Naive thymus-derived CD4-positive, alpha-beta T cell (primary cell): ENCODE measurements around the gene FSD1L. TPM values are rescaled to one million over a fixed set of nuclear protein-coding genes. Genes with fewer than 3 reads are reported as not detected.
A peak's percentile ranks its signal among the peaks of the same experiment; 100 is the strongest.

ENCODE experiments used
- ATAC-seq: fragments of 150-1000 bp; cut with Tn5 transposase; 2 replicates; pipeline ENCODE4 v1.10.0; 2021; ENCODE audit warnings: mild to moderate bottlenecking, moderate library complexity
- CTCF ChIA-PET: fragments of 350-600 bp; sonication (Branson Sonifier 250); formaldehyde crosslinking; loops from one replicate; lab custom pipeline; 2021; ENCODE audit warnings: antibody characterized with exemption; lab: Charles Lee
- POLR2A ChIA-PET: fragments of 350-600 bp; sonication (Branson Sonifier 250); formaldehyde crosslinking; loops from one replicate; lab custom pipeline; 2021; ENCODE audit warnings: antibody characterized with exemption, inconsistent platforms; lab: Charles Lee
- DNase-seq, 9 donors: peaks; one replicate each; pipeline versions ENCODE4 v3.0.0 to v3.0.0-alpha.2; 2020 to 2022; ENCODE audit warnings: mixed read lengths in 1 of 9
- H3K27ac ChIP-seq: one replicate; pipeline ENCODE4 v1.7.0; 2013; ENCODE audit warnings: mild to moderate bottlenecking, low read depth, low read length, moderate library complexity
- H3K27me3 ChIP-seq, 2 donors: one replicate each; pipeline ENCODE4 v1.7.0; 2013; ENCODE audit warnings: low read length in 2 of 2, mild to moderate bottlenecking in 2 of 2, moderate library complexity in 2 of 2; ENCODE audit not compliant: control insufficient read depth in 2 of 2, insufficient read depth in 2 of 2
- H3K36me3 ChIP-seq, 3 experiments: 1 replicate in 2 of 3; 2 replicates in 1 of 3; pipeline ENCODE4 v1.7.0; 2013; ENCODE audit warnings: low read length in 3 of 3, mild to moderate bottlenecking in 3 of 3, moderate library complexity in 1 of 3; ENCODE audit not compliant: insufficient read depth in 3 of 3, control insufficient read depth in 2 of 3
- H3K4me1 ChIP-seq, 2 donors: one replicate each; pipeline ENCODE4 v1.7.0; 2013; ENCODE audit warnings: low read length in 2 of 2, mild to moderate bottlenecking in 2 of 2, moderate library complexity in 1 of 2; ENCODE audit not compliant: control insufficient read depth in 2 of 2, insufficient read depth in 2 of 2
- H3K4me3 ChIP-seq: 2 replicates; pipeline ENCODE4 v1.7.0; 2013; ENCODE audit warnings: mild to moderate bottlenecking, low read length
- H3K9me3 ChIP-seq, 3 experiments: 1 replicate in 2 of 3; 2 replicates in 1 of 3; pipeline ENCODE4 v1.7.0; 2013; ENCODE audit warnings: low read length in 3 of 3; ENCODE audit not compliant: control insufficient read depth in 2 of 3
- H3K27ac Mint-ChIP-seq, 9 donors: one replicate each; pipeline ENCODE4 v1.8.0; 2020 to 2022; ENCODE audit warnings: mixed read lengths in 9 of 9, mild to moderate bottlenecking in 8 of 9, moderate library complexity in 5 of 9, inconsistent platforms in 2 of 9
- H3K27me3 Mint-ChIP-seq, 5 donors: one replicate each; pipeline ENCODE4 v1.8.0; 2021 to 2022; ENCODE audit warnings: mixed read lengths in 5 of 5, mild to moderate bottlenecking in 1 of 5
- H3K36me3 Mint-ChIP-seq, 5 donors: one replicate each; pipeline ENCODE4 v1.8.0; 2020 to 2022; ENCODE audit warnings: mixed read lengths in 5 of 5, mild to moderate bottlenecking in 3 of 5, inconsistent platforms in 1 of 5
- H3K4me1 Mint-ChIP-seq, 7 donors: one replicate each; pipeline ENCODE4 v1.8.0; 2020 to 2022; ENCODE audit warnings: mixed read lengths in 7 of 7, mild to moderate bottlenecking in 3 of 7, inconsistent platforms in 1 of 7
- H3K4me3 Mint-ChIP-seq, 10 donors: one replicate each; pipeline ENCODE4 v1.8.0; 2020 to 2022; ENCODE audit warnings: mild to moderate bottlenecking in 10 of 10, mixed read lengths in 10 of 10, moderate library complexity in 6 of 10, inconsistent platforms in 2 of 10
- H3K9me3 Mint-ChIP-seq, 11 donors: one replicate each; pipeline ENCODE4 v1.8.0; 2020 to 2022; ENCODE audit warnings: mixed read lengths in 11 of 11, mild to moderate bottlenecking in 4 of 11, inconsistent platforms in 1 of 11, moderate library complexity in 1 of 11
- intact Hi-C, 2 donors: fragments of 100-400 bp; cut with micrococcal nuclease; formaldehyde crosslinking; loops; one replicate each; pipeline ENCODE4 v1.15.1; 2023
- polyA plus RNA-seq, 2 donors: library from polyadenylated mRNA; unstranded; fragments of 300-500 nt; fragmentation: Illumina TruSeq; gene quantifications; one replicate each; pipeline ENCODE4 v1.2.3, GENCODE V29; 2021
- total RNA-seq, 6 experiments: library from RNA in 5 of 6; stranded (reverse) in 5 of 6; gene quantifications; 1 replicate in 5 of 6; 2 replicates in 1 of 6; pipeline ENCODE4 v1.2.3 and lab custom pipeline; 2021 to 2026

The FSD1L gene
- total and polyA plus RNA-seq, 7 experiments from 2014 or later, result 0.08 to 5.8 (median 0.61) TPM

- Mint-ChIP-seq H3K27me3 (peaks cover 38 to 85% (median 63%) of the 10 kb centered on the region in 5 donors), H3K27ac (no peak overlapping the region), H3K4me3 (peak overlapping the region in 4 of 10 donors; percentile 65 to 77 (median 72)), H3K4me1 (peaks cover 20 to 42% (median 34%) of the 10 kb centered on the region in 7 donors), H3K36me3 (peaks cover 0 to 9% (median 3%) of the 10 kb centered on the region in 5 donors), H3K9me3 (peaks cover 0 to 35% (median 15%) of the 10 kb centered on the region in 11 donors)
- DNase-seq (no peak), ATAC-seq (no peak)
- Histone ChIP-seq H3K4me3 (no peak overlapping the region), H3K27me3 (peaks cover 0 to 6% of the 10 kb centered on the region in 2 donors), H3K36me3 (no peaks in the 10 kb centered on the region), H3K9me3 (peaks cover 0 to 4% (median 0%) of the 10 kb centered on the region in 3 experiments), H3K27ac (no peak overlapping the region), H3K4me1 (peaks cover 19 to 22% of the 10 kb centered on the region in 2 donors)
- CTCF ChIA-PET, result no interaction called here
- intact Hi-C loops, result loop anchor here (5.0 to 10.0 kb wide), 3 partner anchors 288 to 1314 kb away; partner anchors contain the start of genes NIPSNAP3A (in 1 of the 2), SMC2 (in 1 of the 2) and TMEM38B (in 1 of the 2)
- POLR2A ChIA-PET, result no interaction called here
Observed at GRCh38 chr9:105406369-105406768, 41.5 kb upstream of the FSD1L start.

- Histone ChIP-seq H3K9me3 (no peaks in the 10 kb centered on the region), H3K27me3 (no peaks in the 10 kb centered on the region), H3K4me3 (no peak overlapping the region), H3K27ac (no peak overlapping the region), H3K4me1 (no peaks in the 10 kb centered on the region), H3K36me3 (no peaks in the 10 kb centered on the region)
- Mint-ChIP-seq H3K27ac (no peak overlapping the region), H3K36me3 (peaks cover 0 to 4% (median 0%) of the 10 kb centered on the region in 5 donors), H3K4me1 (peaks cover 0 to 19% (median 0%) of the 10 kb centered on the region in 7 donors), H3K9me3 (peaks cover 0 to 36% (median 10%) of the 10 kb centered on the region in 11 donors), H3K27me3 (peaks cover 31 to 53% (median 40%) of the 10 kb centered on the region in 5 donors), H3K4me3 (no peak overlapping the region)
- DNase-seq, result no peak
- no peak for ATAC-seq
- intact Hi-C loops, result no loop called here
- POLR2A ChIA-PET, result no interaction called here
- CTCF ChIA-PET, result interaction anchor here (0.8 kb wide), 1 partner anchor 242 kb away, joined by 3 read pairs; no protein-coding TSS in a partner anchor
Observed at GRCh38 chr9:105413525-105413924, 34.3 kb upstream of the FSD1L start.

DNA sequence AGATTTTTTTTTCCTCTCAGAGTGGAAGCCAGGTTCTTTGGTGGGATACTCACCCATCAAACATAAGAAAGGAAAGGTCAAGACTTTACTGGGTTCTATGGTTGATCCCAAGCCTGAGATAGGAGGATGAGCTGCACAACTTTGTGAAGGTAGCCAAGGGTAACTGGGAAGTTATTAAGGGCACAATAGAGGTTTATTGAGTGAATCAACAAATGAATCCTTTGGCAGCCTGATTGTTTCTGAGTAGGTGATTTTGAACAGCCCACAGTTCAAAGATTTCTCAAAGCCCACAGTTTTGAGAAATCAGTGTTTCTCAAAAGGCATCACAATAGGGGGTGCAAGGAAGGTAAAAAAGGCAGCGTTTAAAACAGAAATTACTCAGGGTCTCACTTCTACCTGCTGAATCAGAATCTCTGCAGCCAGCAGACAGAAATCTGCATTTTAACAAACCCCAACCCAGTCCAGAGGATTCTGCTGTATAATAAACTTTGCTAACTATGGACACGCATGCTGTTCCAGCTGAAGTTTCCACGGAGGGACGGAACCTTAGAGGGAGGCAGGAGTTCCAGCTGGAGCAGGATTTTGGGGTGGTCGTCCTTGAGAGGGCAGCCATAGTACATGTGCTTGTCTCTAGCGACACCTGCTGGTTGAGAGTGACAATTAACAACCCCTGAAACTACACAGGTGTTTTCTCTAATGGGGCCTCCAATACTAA lies 32.7 kb upstream of the FSD1L start:
- ATAC-seq (peak; percentile 86), DNase-seq (peak; percentile 30 to 75 (median 58))
- H3K4me3 Mint-ChIP-seq, result no peak overlapping the region
- H3K27ac Mint-ChIP-seq, result no peak overlapping the region
- H3K27me3 ChIP-seq, result no peaks in the 10 kb centered on the region
- peaks cover 29 to 46% (median 38%) of the 10 kb centered on the region in 5 donors for H3K27me3 Mint-ChIP-seq
- ChIA-PET CTCF (interaction anchor here (0.5 to 5.4 kb wide), 6 partner anchors 10 to 553 kb away, joined by 3 to 28 read pairs (median 4); no protein-coding TSS in a partner anchor), POLR2A (no interaction called here)
- H3K4me3 ChIP-seq, result no peak overlapping the region
- no peaks in the 10 kb centered on the region for H3K4me1 ChIP-seq
- no peak overlapping the region for H3K27ac ChIP-seq
- intact Hi-C loops, result loop anchor here (1.0 to 5.0 kb wide), 11 partner anchors 10 to 634 kb away; partner anchors contain the start of gene SLC44A1 (in 2 of the 2)
- H3K36me3 Mint-ChIP-seq, result no peaks in the 10 kb centered on the region
- peaks cover 0 to 24% (median 8%) of the 10 kb centered on the region in 11 donors for H3K9me3 Mint-ChIP-seq
- H3K4me1 Mint-ChIP-seq, result peaks cover 0 to 19% (median 0%) of the 10 kb centered on the region in 7 donors
- no peaks in the 10 kb centered on the region for H3K36me3 ChIP-seq
- H3K9me3 ChIP-seq, result no peaks in the 10 kb centered on the region

GRCh38 chr9:105415662-105415980 lies 32.2 kb upstream of the FSD1L start:
- POLR2A ChIA-PET, result no interaction called here
- intact Hi-C loops, result loop anchor here (1.0 to 5.0 kb wide), 11 partner anchors 10 to 635 kb away; partner anchors contain the start of gene SLC44A1 (in 2 of the 2)
- no peak overlapping the region for H3K27ac Mint-ChIP-seq
- ATAC-seq, result no peak
- H3K36me3 Mint-ChIP-seq, result no peaks in the 10 kb centered on the region
- CTCF ChIA-PET, result interaction anchor here (0.6 to 5.4 kb wide), 6 partner anchors 10 to 554 kb away, joined by 3 to 28 read pairs (median 4); no protein-coding TSS in a partner anchor
- peaks cover 0 to 18% (median 7%) of the 10 kb centered on the region in 11 donors for H3K9me3 Mint-ChIP-seq
- Histone ChIP-seq H3K27ac (no peak overlapping the region), H3K9me3 (no peaks in the 10 kb centered on the region), H3K4me3 (no peak overlapping the region), H3K36me3 (no peaks in the 10 kb centered on the region), H3K27me3 (no peaks in the 10 kb centered on the region), H3K4me1 (no peaks in the 10 kb centered on the region)
- peaks cover 0 to 19% (median 0%) of the 10 kb centered on the region in 7 donors for H3K4me1 Mint-ChIP-seq
- no peak overlapping the region for H3K4me3 Mint-ChIP-seq
- peaks cover 26 to 41% (median 33%) of the 10 kb centered on the region in 5 donors for H3K27me3 Mint-ChIP-seq
- DNase-seq, result no peak

- Mint-ChIP-seq H3K9me3 (peaks cover 0 to 7% (median under 1%) of the 10 kb centered on the region in 11 donors), H3K4me1 (peaks cover 0 to 19% (median 0%) of the 10 kb centered on the region in 7 donors), H3K27me3 (peaks cover 16 to 29% (median 23%) of the 10 kb centered on the region in 5 donors), H3K27ac (no peak overlapping the region), H3K36me3 (no peaks in the 10 kb centered on the region), H3K4me3 (no peak overlapping the region)
- no peaks in the 10 kb centered on the region for H3K36me3 ChIP-seq
- ATAC-seq, result no peak
- H3K9me3 ChIP-seq, result no peaks in the 10 kb centered on the region
- no peaks in the 10 kb centered on the region for H3K27me3 ChIP-seq
- no peak for DNase-seq
- no peaks in the 10 kb centered on the region for H3K4me1 ChIP-seq
- H3K4me3 ChIP-seq, result no peak overlapping the region
- intact Hi-C loops, result loop anchor here in 1 of 2 donors (5.0 kb wide), 1 partner anchor 450 kb away; no protein-coding TSS in a partner anchor
- ChIA-PET POLR2A (no interaction called here), CTCF (interaction anchor here (0.6 to 5.4 kb wide), 2 partner anchors 9 to 553 kb away, joined by 3 to 28 read pairs; no protein-coding TSS in a partner anchor)
- H3K27ac ChIP-seq, result no peak overlapping the region
Observed at GRCh38 chr9:105416840-105417239, 31.0 kb upstream of the FSD1L start.

DNA sequence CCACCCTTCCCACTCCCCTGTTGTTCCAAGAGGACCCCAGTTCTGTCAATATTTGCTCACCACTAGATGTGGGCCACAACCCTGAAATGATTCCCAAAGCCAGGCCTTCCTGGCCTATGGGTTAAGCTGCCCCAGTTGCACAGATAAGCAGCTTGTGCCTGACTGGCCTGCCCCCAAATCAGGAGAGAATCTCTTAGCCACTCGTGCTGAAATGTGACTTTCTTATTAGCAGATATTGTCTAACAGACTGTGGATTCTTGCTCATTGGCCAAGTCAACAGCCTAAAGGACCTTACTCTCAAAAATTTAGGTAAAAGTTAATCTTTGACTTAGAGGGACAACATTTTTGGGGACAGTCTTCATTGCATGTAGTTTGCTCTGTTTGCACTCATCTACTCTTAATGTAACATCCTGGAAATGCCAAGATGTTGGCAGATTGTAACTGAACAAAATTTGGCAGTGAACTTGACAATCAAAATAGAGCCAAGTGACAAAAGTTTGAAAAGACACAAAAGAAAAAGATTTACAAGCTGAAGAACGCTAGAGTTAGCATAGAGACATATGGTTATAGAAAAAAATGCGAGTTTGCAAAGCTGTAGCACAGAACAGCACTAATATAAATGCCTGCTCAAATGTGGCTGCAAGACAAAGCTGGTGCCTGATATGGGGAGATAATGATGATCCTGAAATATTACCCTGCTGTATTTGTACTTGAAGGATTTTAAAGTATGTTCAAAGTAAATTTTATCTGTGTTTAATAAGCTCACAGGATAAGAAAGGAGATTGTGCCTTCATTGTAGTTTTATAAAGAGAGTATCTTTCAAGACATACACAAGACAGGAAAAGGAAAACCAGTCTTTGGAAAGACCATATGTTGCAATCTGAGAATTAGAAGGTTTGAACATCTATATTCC lies 29.0 kb upstream of the FSD1L start:
- Histone ChIP-seq H3K36me3 (no peaks in the 10 kb centered on the region), H3K27ac (no peak overlapping the region), H3K27me3 (no peaks in the 10 kb centered on the region), H3K4me3 (no peak overlapping the region), H3K9me3 (no peaks in the 10 kb centered on the region), H3K4me1 (no peaks in the 10 kb centered on the region)
- CTCF ChIA-PET, result interaction anchor here (5.4 kb wide), 1 partner anchor 555 kb away, joined by 28 read pairs; no protein-coding TSS in a partner anchor
- no peak overlapping the region for H3K27ac Mint-ChIP-seq
- H3K4me1 Mint-ChIP-seq, result peaks cover 0 to 19% (median 0%) of the 10 kb centered on the region in 7 donors
- peaks cover 0 to 2% (median 0%) of the 10 kb centered on the region in 11 donors for H3K9me3 Mint-ChIP-seq
- ATAC-seq, result no peak
- H3K27me3 Mint-ChIP-seq, result peaks cover 5 to 17% (median 9%) of the 10 kb centered on the region in 5 donors
- no peak for DNase-seq
- intact Hi-C loops, result loop anchor here in 1 of 2 donors (5.0 kb wide), 1 partner anchor 452 kb away; no protein-coding TSS in a partner anchor
- POLR2A ChIA-PET, result interaction anchor here (0.6 kb wide), 2 partner anchors 28 to 276 kb away, joined by 3 read pairs; partner anchors contain the start of gene TMEM38B
- no peaks in the 10 kb centered on the region for H3K36me3 Mint-ChIP-seq
- H3K4me3 Mint-ChIP-seq, result no peak overlapping the region
